Measurements from ENCODE around the gene THTPA. TPM values are rescaled to one million over a fixed set of nuclear protein-coding genes. Genes with fewer than 3 reads are reported as not detected.

THTPA gene
- total and polyA plus RNA-seq, 2 of the 13 experiments (the other 11 are each of a cell fraction or from before 2014, with no cell fraction given): 7.4 to 8.7 TPM

GRCh38 chr14:23573384-23574015, 17.4 kb downstream of the THTPA start:
- Histone ChIP-seq H3K9me3 (ENCODE audit: low read length) (no peaks in the 10 kb centered on the region), H3K36me3 (replicated peaks in 1 of 2; ENCODE audit: control insufficient read depth in 1 of 2, insufficient read depth in 2 of 2, low read length in 2 of 2) (no peaks in the 10 kb centered on the region), H3K79me2 (ENCODE audit: insufficient read depth, low read length) (no peaks in the 10 kb centered on the region), H3K4me2 (ENCODE audit: low read depth, low read length) (no peak overlapping the region), H3K27ac (ENCODE audit: extremely low read length, insufficient read depth, low read length) (no peak overlapping the region), H2AFZ (ENCODE audit: low read length) (no peak overlapping the region), H3K4me1 (ENCODE audit: insufficient read depth, low read length) (peaks cover 46% of the 10 kb centered on the region), H3K27me3 (ENCODE audit: control insufficient read depth in 1 of 2, insufficient read depth in 2 of 2, low read length in 2 of 2) (peaks cover 2 to 8% of the 10 kb centered on the region in 2 experiments; a peak in 2 of 5 replicates), H4K20me1 (ENCODE audit: insufficient read depth, low read length) (no peaks in the 10 kb centered on the region), H3K9ac (ENCODE audit: insufficient read depth, low read depth, low read length) (no peak overlapping the region), H3K4me3 (replicated peaks in 1 of 3; ENCODE audit: insufficient read depth in 1 of 3, low read depth in 2 of 3, low read length in 3 of 3) (no peak overlapping the region)
- CTCF ChIA-PET (ENCODE audit: low intra/inter-chr PET ratio, low total read pairs): no interaction called here
- 46% methylated on average over 5 of the region's 5 CpGs for WGBS (ENCODE audit: low lambda C conversion rate)
- in situ Hi-C loops (cut with HindIII; ENCODE audit: extremely low pct_ligation_motif_present, low pct_unique_long_range_greater_than_20kb): no loop called here
- intact Hi-C loops (cut with micrococcal nuclease; ENCODE audit: unreplicated experiment): no loop called here
- no peak for FAIRE-seq
- no TSS peak for BruUV-seq (replicated peaks)
- no peak for DNase-seq (ENCODE audit: low spot score)
- POLR2A ChIA-PET: interaction anchor here (2.0 to 3.7 kb wide), 4 partner anchors 8 to 15 kb away, joined by 5 to 46 read pairs (median 10); no protein-coding TSS in a partner anchor
- ATAC-seq: no peak
- no peak for TF ChIP-seq IRX3 (CRISPR knock-in tag; IDR thresholded peaks at IDR 0.05; ENCODE audit: borderline replicate concordance, low read depth)
- TF ChIP-seq PLRG1 (conservative IDR thresholded peaks at IDR 0.05): no peak
- 0 out of 2 replicates have a peak, but pooled peaks have one; percentile 16 for TF ChIP-seq ZXDC (CRISPR knock-in tag; IDR thresholded peaks at IDR 0.05)
- no peak for TF ChIP-seq ZNF225 (CRISPR knock-in tag; IDR thresholded peaks at IDR 0.05)
- 0 out of 2 replicates have a peak, but pooled peaks have one; percentile 70 for TF ChIP-seq ZNF737 (CRISPR knock-in tag; IDR thresholded peaks at IDR 0.05; ENCODE audit: borderline replicate concordance)
- TF ChIP-seq ATRX (CRISPR knock-in tag; IDR thresholded peaks at IDR 0.05; ENCODE audit: borderline replicate concordance): no peak
- no peak for TF ChIP-seq NR2F2 (IDR thresholded peaks at IDR 0.05; ENCODE audit: borderline replicate concordance, low read depth)
- no peak for TF ChIP-seq CHCHD3 (CRISPR knock-in tag; IDR thresholded peaks at IDR 0.05)
- TF ChIP-seq SMAD9 (CRISPR knock-in tag; IDR thresholded peaks at IDR 0.05): no peak
- TF ChIP-seq TCF7 (IDR thresholded peaks at IDR 0.05; ENCODE audit: low read depth): no peak
- no peak for TF ChIP-seq ZNF841 (CRISPR knock-in tag; IDR thresholded peaks at IDR 0.05; ENCODE audit: borderline replicate concordance)
- peak; percentile 50 for TF ChIP-seq RFX5 (IDR thresholded peaks at IDR 0.05; ENCODE audit: low read depth, low read length)
- peak; percentile 52; the same call in 1 of the 2 replicates for TF ChIP-seq ZNF296 (CRISPR knock-in tag; conservative IDR thresholded peaks at IDR 0.05)
- no peak for TF ChIP-seq ZNF644 (CRISPR knock-in tag; IDR thresholded peaks at IDR 0.05; ENCODE audit: low read depth)
- TF ChIP-seq NR2F6 (IDR thresholded peaks at IDR 0.05): no peak
- TF ChIP-seq NR2F6 (CRISPR knock-in tag; IDR thresholded peaks at IDR 0.05): no peak
- no peak for TF ChIP-seq KAT2B (IDR thresholded peaks at IDR 0.05; ENCODE audit: borderline replicate concordance, low read depth, low read length)
- TF ChIP-seq TP53 (CRISPR knock-in tag; conservative IDR thresholded peaks at IDR 0.05): no peak
- no peak for TF ChIP-seq ETV6 (CRISPR knock-in tag; conservative IDR thresholded peaks at IDR 0.05)
- no peak for TF ChIP-seq HOXA3 (CRISPR knock-in tag; IDR thresholded peaks at IDR 0.05)
- TF ChIP-seq ZNF598 (CRISPR knock-in tag; IDR thresholded peaks at IDR 0.05; ENCODE audit: borderline replicate concordance): 0 out of 2 replicates have a peak, but pooled peaks have one; percentile 29
- TF ChIP-seq MED1 (CRISPR knock-in tag; IDR thresholded peaks at IDR 0.05): no peak
- TF ChIP-seq ZMAT5 (CRISPR knock-in tag; IDR thresholded peaks at IDR 0.05; ENCODE audit: borderline replicate concordance, low read depth): 0 out of 2 replicates have a peak, but pooled peaks have one; percentile 60
- TF ChIP-seq ZNF558 (CRISPR knock-in tag; IDR thresholded peaks at IDR 0.05; ENCODE audit: borderline replicate concordance): 0 out of 2 replicates have a peak, but pooled peaks have one; percentile 51

Data from HepG2 (cell line).